Neuronal stem cell (in vitro differentiated cells): ENCODE results near the gene ZNF345.

ENCODE experiments used
- DNase-seq: peaks from one replicate; pipeline ENCODE4 v3.0.0-alpha.2; 2013; ENCODE audit warnings: low spot score
- H2AFZ ChIP-seq: one replicate; pipeline ENCODE4 v1.6.1; 2013; ENCODE audit warnings: mild to moderate bottlenecking, low read length, inconsistent platforms
- H2AK5ac ChIP-seq: 2 replicates; pipeline ENCODE4 v1.6.1; 2013; ENCODE audit warnings: low read depth, mild to moderate bottlenecking, inconsistent platforms, low read length, moderate library complexity, mixed read lengths
- H2BK120ac ChIP-seq: 2 replicates; pipeline ENCODE4 v1.6.1; 2013; ENCODE audit warnings: low read depth, mild to moderate bottlenecking, inconsistent platforms, low read length, moderate library complexity, mixed read lengths
- H2BK12ac ChIP-seq: one replicate; pipeline ENCODE4 v1.6.1; 2013; ENCODE audit warnings: low read length, inconsistent platforms
- H2BK15ac ChIP-seq: 2 replicates; pipeline ENCODE4 v1.6.1; 2013; ENCODE audit warnings: mild to moderate bottlenecking, low read length, inconsistent platforms, mixed read lengths
- H2BK5ac ChIP-seq: one replicate; pipeline ENCODE4 v1.6.1; 2013; ENCODE audit warnings: inconsistent platforms, mild to moderate bottlenecking, low read length, moderate library complexity
- H3K14ac ChIP-seq: one replicate; pipeline ENCODE4 v1.6.1; 2013; ENCODE audit warnings: low read length, inconsistent platforms
- H3K18ac ChIP-seq: 2 replicates; pipeline ENCODE4 v1.6.1; 2013; ENCODE audit warnings: low read length, inconsistent platforms
- H3K23ac ChIP-seq: 2 replicates; pipeline ENCODE4 v1.6.1; 2013; ENCODE audit warnings: low read depth, mild to moderate bottlenecking, mixed read lengths, low read length, inconsistent platforms; ENCODE audit not compliant: poor library complexity
- H3K27ac ChIP-seq: replicated peaks from 3 replicates; pipeline ENCODE4 v1.5.1; 2013; ENCODE audit warnings: low read length, inconsistent platforms
- H3K27me3 ChIP-seq, 3 experiments: 2 replicates each; pipeline ENCODE4 v1.6.1; 2013; ENCODE audit warnings: low read length in 3 of 3, mild to moderate bottlenecking in 2 of 3, inconsistent platforms in 1 of 3, low read depth in 1 of 3, mixed read lengths in 1 of 3, moderate library complexity in 1 of 3; ENCODE audit not compliant: control insufficient read depth in 3 of 3, insufficient read depth in 3 of 3
- H3K36me3 ChIP-seq, 2 donors: replicated peaks in 1 of 2; 2 replicates each; pipeline ENCODE4 v1.6.1; 2013; ENCODE audit warnings: low read length in 2 of 2; ENCODE audit not compliant: control insufficient read depth in 2 of 2, insufficient read depth in 2 of 2
- H3K4ac ChIP-seq: 2 replicates; pipeline ENCODE4 v1.6.1; 2013; ENCODE audit warnings: inconsistent platforms, mild to moderate bottlenecking, low read length, moderate library complexity
- H3K4me1 ChIP-seq, 2 donors: 1 replicate in 1 of 2; 2 replicates in 1 of 2; pipeline ENCODE4 v1.6.1; 2013; ENCODE audit warnings: low read length in 2 of 2, low read depth in 1 of 2; ENCODE audit not compliant: control insufficient read depth in 2 of 2, insufficient read depth in 1 of 2
- H3K4me2 ChIP-seq: one replicate; pipeline ENCODE4 v1.6.1; 2013; ENCODE audit warnings: mild to moderate bottlenecking, low read length, inconsistent platforms; ENCODE audit not compliant: insufficient read depth, poor library complexity, severe bottlenecking
- H3K4me3 ChIP-seq, 2 donors: 2 replicates each; pipeline ENCODE4 v1.5.1; 2013; ENCODE audit warnings: low read length in 2 of 2, mild to moderate bottlenecking in 2 of 2, inconsistent platforms in 1 of 2, moderate library complexity in 1 of 2
- H3K79me1 ChIP-seq: one replicate; pipeline ENCODE4 v1.6.1; 2013; ENCODE audit warnings: low read depth, mild to moderate bottlenecking, inconsistent platforms, low read length, moderate library complexity
- H3K9ac ChIP-seq: one replicate; pipeline ENCODE4 v1.6.1; 2013; ENCODE audit warnings: mild to moderate bottlenecking, low read depth, low read length, inconsistent platforms; ENCODE audit not compliant: poor library complexity
- H3K9me3 ChIP-seq, 2 donors: replicated peaks in 1 of 2; 2 replicates each; pipeline versions ENCODE3 to v1.6.1; 2013; ENCODE audit warnings: low read length in 2 of 2, mild to moderate bottlenecking in 2 of 2, inconsistent platforms in 1 of 2, low read depth in 1 of 2, mixed read lengths in 1 of 2, moderate library complexity in 1 of 2; ENCODE audit not compliant: control insufficient read depth in 2 of 2, insufficient read depth in 1 of 2
- H4K8ac ChIP-seq: one replicate; pipeline ENCODE4 v1.6.1; 2013; ENCODE audit warnings: low read depth, mild to moderate bottlenecking, inconsistent platforms, low read length, moderate library complexity
- H4K91ac ChIP-seq: one replicate; pipeline ENCODE4 v1.6.1; 2013; ENCODE audit warnings: low read length, low read depth, mild to moderate bottlenecking, inconsistent platforms; ENCODE audit not compliant: poor library complexity
- WGBS, 2 donors: extraction: QIAGEN DNeasy Blood & Tissue Kit; methylation state at CpG; one replicate each; pipeline ENCODE4 v1.1.7; 2013; ENCODE audit warnings: missing lambda C conversion rate in 2 of 2, mixed read lengths in 1 of 2; ENCODE audit not compliant: insufficient read length in 2 of 2, insufficient replicate concordance in 1 of 2; ENCODE audit errors: extremely low coverage in 2 of 2; 5-methylcytosine and 5-hydroxymethylcytosine counted together

The ZNF345 gene

GRCh38 chr19:36876993-36877938 lies 26.6 kb downstream of the ZNF345 start:
- Histone ChIP-seq H3K79me1 (no peaks in the 10 kb centered on the region), H2BK5ac (no peak overlapping the region), H3K4me1 (no peaks in the 10 kb centered on the region), H4K8ac (no peak overlapping the region), H3K4me3 (no peak overlapping the region), H3K36me3 (peaks cover 14 to 61% of the 10 kb centered on the region in 2 donors), H3K18ac (no peak overlapping the region), H2AK5ac (no peak overlapping the region), H3K27me3 (no peaks in the 10 kb centered on the region), H2BK15ac (no peak overlapping the region), H3K23ac (no peak overlapping the region), H2BK120ac (no peak overlapping the region), H3K4me2 (no peak overlapping the region), H3K9me3 (peaks cover 21 to 95% of the 10 kb centered on the region in 2 donors), H3K27ac (no peak overlapping the region), H3K9ac (no peak overlapping the region), H4K91ac (no peak overlapping the region), H2BK12ac (no peak overlapping the region), H2AFZ (no peak overlapping the region), H3K14ac (no peak overlapping the region), H3K4ac (no peak overlapping the region)
- no CpG with 5 or more reads among the region's 10 CpGs for WGBS, 2 donors
- DNase-seq: no peak

DNA sequence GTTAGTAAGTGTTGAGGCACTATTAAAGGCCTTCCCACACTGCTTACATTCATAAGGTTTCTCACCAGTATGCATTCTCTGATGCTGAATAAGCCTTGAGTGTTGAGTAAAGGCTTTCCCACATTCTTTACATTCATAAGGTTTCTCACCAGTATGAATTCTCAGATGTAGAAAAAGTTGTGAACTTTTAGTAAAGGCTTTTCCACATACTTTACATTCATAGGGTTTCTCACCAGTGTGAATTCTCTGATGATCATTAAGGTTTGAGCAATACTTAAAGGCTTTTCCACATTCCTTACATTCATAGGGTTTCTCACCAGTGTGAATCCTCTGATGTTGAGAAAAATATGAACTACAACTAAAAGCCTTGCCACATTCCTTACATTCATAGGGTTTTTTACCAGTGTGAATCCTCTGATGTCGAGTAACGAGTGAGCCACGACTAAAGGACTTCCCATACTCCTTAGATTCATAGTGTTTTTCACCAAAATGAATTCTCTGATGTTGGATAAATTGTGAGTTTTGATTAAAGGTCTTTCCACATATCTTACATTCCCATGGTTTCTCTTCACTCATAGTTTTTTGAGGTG lies 41.2 kb downstream of the ZNF345 start:
- Histone ChIP-seq H3K9ac (no peak overlapping the region), H3K27ac (no peak overlapping the region), H2BK120ac (no peak overlapping the region), H2AFZ (no peak overlapping the region), H2AK5ac (no peak overlapping the region), H4K8ac (no peak overlapping the region), H3K27me3 (no peaks in the 10 kb centered on the region), H3K36me3 (peaks cover 22 to 81% of the 10 kb centered on the region in 2 donors), H3K23ac (no peak overlapping the region), H3K4ac (no peak overlapping the region), H4K91ac (no peak overlapping the region), H2BK5ac (no peak overlapping the region), H3K4me2 (no peak overlapping the region), H3K4me1 (no peaks in the 10 kb centered on the region), H3K14ac (no peak overlapping the region), H3K9me3 (peaks cover 31 to 95% of the 10 kb centered on the region in 2 donors), H3K18ac (no peak overlapping the region), H3K4me3 (no peak overlapping the region), H3K79me1 (no peaks in the 10 kb centered on the region), H2BK12ac (no peak overlapping the region), H2BK15ac (no peak overlapping the region)
- no CpG with 5 or more reads among the region's 3 CpGs for WGBS, 2 donors
- DNase-seq: no peak

DNA sequence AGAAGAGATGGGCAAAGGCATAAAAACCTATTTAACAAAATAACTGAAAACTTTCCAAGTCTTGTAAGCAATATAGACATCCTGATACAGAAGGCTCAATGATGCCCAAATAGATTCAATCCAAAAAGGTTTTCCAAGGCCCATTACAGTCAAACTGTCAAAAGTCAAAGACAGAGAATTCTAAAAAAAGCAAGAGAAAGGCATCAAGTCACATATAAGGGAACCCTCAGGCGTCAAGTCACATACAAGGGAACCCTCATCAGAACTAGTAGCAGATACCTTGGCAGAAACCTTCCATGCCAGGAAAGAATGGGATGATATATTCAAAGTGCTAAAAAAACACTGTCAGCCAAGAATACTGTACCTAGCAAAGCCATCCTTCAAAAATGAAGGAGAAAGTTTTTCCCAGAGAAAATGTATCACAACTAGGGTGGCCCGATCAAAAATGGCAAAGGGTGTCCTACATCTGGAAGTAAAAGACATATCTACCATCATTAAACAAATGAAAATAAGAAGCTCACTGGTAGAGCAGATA lies 44.2 kb downstream of the ZNF345 start:
- Histone ChIP-seq H2BK12ac (no peak overlapping the region), H3K14ac (no peak overlapping the region), H3K4me1 (no peaks in the 10 kb centered on the region)

DNA sequence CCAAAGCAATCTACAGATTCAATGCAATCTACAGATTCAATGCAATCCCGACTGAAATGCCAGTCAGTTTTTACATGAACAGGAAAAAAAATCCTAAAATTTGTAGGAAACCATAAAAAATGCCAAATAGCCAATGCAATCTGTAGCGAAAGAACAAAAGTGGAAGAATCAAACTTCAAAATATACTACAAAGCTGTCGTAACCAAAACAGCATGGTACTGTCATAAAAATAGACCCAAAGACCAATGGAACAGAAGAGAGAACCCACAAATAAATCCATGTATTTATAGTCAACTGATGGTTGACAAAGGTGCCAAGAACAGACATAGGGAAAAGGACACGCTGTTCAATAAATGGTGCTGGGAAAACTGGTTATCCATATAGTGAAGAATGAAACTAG lies 47.7 kb downstream of the ZNF345 start:
- Histone ChIP-seq H3K9me3 (peaks cover 23 to 93% of the 10 kb centered on the region in 2 donors), H2BK12ac (no peak overlapping the region), H3K18ac (no peak overlapping the region), H3K9ac (no peak overlapping the region), H2AFZ (no peak overlapping the region), H3K36me3 (peaks cover 14 to 91% of the 10 kb centered on the region in 2 donors), H3K79me1 (no peaks in the 10 kb centered on the region), H2BK120ac (no peak overlapping the region), H3K27me3 (no peaks in the 10 kb centered on the region), H3K14ac (no peak overlapping the region), H4K8ac (no peak overlapping the region), H2AK5ac (no peak overlapping the region), H3K23ac (no peak overlapping the region), H2BK5ac (no peak overlapping the region), H3K4me2 (no peak overlapping the region), H3K4ac (no peak overlapping the region), H4K91ac (no peak overlapping the region), H3K27ac (no peak overlapping the region), H2BK15ac (no peak overlapping the region), H3K4me1 (no peaks in the 10 kb centered on the region), H3K4me3 (no peak overlapping the region)
- DNase-seq: no peak
- no CpG with 5 or more reads among the region's 4 CpGs for WGBS, 2 donors

More for the DNA sequence above, 44.2 kb downstream of the ZNF345 start:
- H4K8ac ChIP-seq: no peak overlapping the region
- H2BK120ac ChIP-seq: no peak overlapping the region
- no peak overlapping the region for H3K4me2 ChIP-seq
- no peak overlapping the region for H3K27ac ChIP-seq
- H3K9ac ChIP-seq: no peak overlapping the region
- no peak overlapping the region for H3K4ac ChIP-seq
- no peak overlapping the region for H2BK5ac ChIP-seq
- H2BK15ac ChIP-seq: no peak overlapping the region
- no peak overlapping the region for H3K18ac ChIP-seq
- H3K27me3 ChIP-seq: no peaks in the 10 kb centered on the region
- no peak overlapping the region for H3K23ac ChIP-seq
- H2AK5ac ChIP-seq: no peak overlapping the region
- peaks cover 26 to 92% of the 10 kb centered on the region in 2 donors for H3K36me3 ChIP-seq
- no peak overlapping the region for H2AFZ ChIP-seq
- H3K4me3 ChIP-seq: no peak overlapping the region
- H3K79me1 ChIP-seq: no peaks in the 10 kb centered on the region
- DNase-seq: no peak
- H3K9me3 ChIP-seq: peaks cover 35 to 95% of the 10 kb centered on the region in 2 donors
- H4K91ac ChIP-seq: no peak overlapping the region
- WGBS, 2 donors: no CpG with 5 or more reads among the region's 2 CpGs
